HEK293 (cell line): ENCODE measurements around the gene MIA2.

Source experiments
- BCL6B ChIP-seq: fragments of 450-650 bp; formaldehyde crosslinking; IDR thresholded peaks from 2 replicates; pipeline ENCODE4 v1.5.1; 2017; ENCODE audit warnings: missing biosample characterization, missing genetic modification characterization
- CTCF ChIP-seq: fragments of 450-650 bp; formaldehyde crosslinking; IDR thresholded peaks from 2 replicates; pipeline ENCODE4 v1.5.1; 2016; ENCODE audit warnings: missing biosample characterization, missing genetic modification characterization
- EGR2 ChIP-seq: fragments of 450-650 bp; formaldehyde crosslinking; IDR thresholded peaks from 2 replicates; pipeline ENCODE4 v1.5.1; 2016; ENCODE audit warnings: low read depth, missing biosample characterization, missing genetic modification characterization
- REST ChIP-seq: fragments of 450-650 bp; formaldehyde crosslinking; IDR thresholded peaks from 2 replicates; pipeline ENCODE4 v1.5.1; 2016; ENCODE audit warnings: missing biosample characterization, missing genetic modification characterization
- SCRT1 ChIP-seq: fragments of 450-650 bp; formaldehyde crosslinking; IDR thresholded peaks from 2 replicates; pipeline ENCODE4 v1.5.1; 2016; ENCODE audit warnings: missing biosample characterization, missing genetic modification characterization, borderline replicate concordance
- TCF7L2 ChIP-seq: IDR thresholded peaks from 2 replicates; pipeline ENCODE4 v1.6.1; 2011; ENCODE audit warnings: low read depth, mild to moderate bottlenecking, inconsistent platforms, low read length, moderate library complexity, borderline replicate concordance
- ZFP69B ChIP-seq: fragments of 450-650 bp; formaldehyde crosslinking; IDR thresholded peaks from 2 replicates; pipeline ENCODE4 v1.5.1; 2016; ENCODE audit warnings: missing biosample characterization, missing genetic modification characterization
- ZNF274 ChIP-seq, 2 experiments: fragments of 200-500 bp in 1 of 2; fragments of 450-650 bp in 1 of 2; sonication (Bioruptor generic) in 1 of 2; formaldehyde crosslinking in 1 of 2; IDR thresholded peaks; 2 replicates each; pipeline versions ENCODE4 v1.5.1 to v1.6.1; 2014 to 2016; ENCODE audit warnings: borderline replicate concordance in 1 of 2, inconsistent platforms in 1 of 2, low read length in 1 of 2, missing biosample characterization in 1 of 2, missing genetic modification characterization in 1 of 2
- TF ChIP-seq, protein P1 (sequence below): fragments of 450-650 bp; IDR thresholded peaks from 2 replicates; pipeline ENCODE4 v1.5.1; 2018; ENCODE audit warnings: missing biosample characterization, mild to moderate bottlenecking, missing genetic modification characterization
- TF ChIP-seq, protein P2 (sequence below): sonication (generic); formaldehyde crosslinking; IDR thresholded peaks from 2 replicates; pipeline ENCODE4 v1.8.1; 2022; ENCODE audit warnings: mild to moderate bottlenecking, moderate library complexity, missing genetic modification reagents

- TF ChIP-seq CTCF (tag by site-specific recombination) (no peak), EGR2 (tag by site-specific recombination) (no peak), REST (tag by site-specific recombination) (no peak), SCRT1 (tag by site-specific recombination) (no peak), BCL6B (tag by site-specific recombination) (no peak), ZNF274 (IDR thresholded peaks at IDR 0.05; ENCODE audit: low read length) (no peak), ZNF274 (tag by site-specific recombination; IDR thresholded peaks at IDR 0.05; ENCODE audit: borderline replicate concordance) (no peak), TCF7L2 (no peak), ZFP69B (no peak)
- TF ChIP-seq, protein P1, sequence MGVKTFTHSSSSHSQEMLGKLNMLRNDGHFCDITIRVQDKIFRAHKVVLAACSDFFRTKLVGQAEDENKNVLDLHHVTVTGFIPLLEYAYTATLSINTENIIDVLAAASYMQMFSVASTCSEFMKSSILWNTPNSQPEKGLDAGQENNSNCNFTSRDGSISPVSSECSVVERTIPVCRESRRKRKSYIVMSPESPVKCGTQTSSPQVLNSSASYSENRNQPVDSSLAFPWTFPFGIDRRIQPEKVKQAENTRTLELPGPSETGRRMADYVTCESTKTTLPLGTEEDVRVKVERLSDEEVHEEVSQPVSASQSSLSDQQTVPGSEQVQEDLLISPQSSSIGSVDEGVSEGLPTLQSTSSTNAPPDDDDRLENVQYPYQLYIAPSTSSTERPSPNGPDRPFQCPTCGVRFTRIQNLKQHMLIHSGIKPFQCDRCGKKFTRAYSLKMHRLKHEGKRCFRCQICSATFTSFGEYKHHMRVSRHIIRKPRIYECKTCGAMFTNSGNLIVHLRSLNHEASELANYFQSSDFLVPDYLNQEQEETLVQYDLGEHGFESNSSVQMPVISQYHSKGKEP (tag by site-specific recombination), result no peak
- TF ChIP-seq, protein P2, sequence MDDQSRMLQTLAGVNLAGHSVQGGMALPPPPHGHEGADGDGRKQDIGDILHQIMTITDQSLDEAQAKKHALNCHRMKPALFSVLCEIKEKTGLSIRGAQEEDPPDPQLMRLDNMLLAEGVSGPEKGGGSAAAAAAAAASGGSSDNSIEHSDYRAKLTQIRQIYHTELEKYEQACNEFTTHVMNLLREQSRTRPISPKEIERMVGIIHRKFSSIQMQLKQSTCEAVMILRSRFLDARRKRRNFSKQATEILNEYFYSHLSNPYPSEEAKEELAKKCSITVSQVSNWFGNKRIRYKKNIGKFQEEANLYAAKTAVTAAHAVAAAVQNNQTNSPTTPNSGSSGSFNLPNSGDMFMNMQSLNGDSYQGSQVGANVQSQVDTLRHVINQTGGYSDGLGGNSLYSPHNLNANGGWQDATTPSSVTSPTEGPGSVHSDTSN (CRISPR knock-in tag), result no peak
Observed at GRCh38 chr14:39433452-39433813, 199.7 kb downstream of the MIA2 start.
